ENCODE data around the gene BCAP29. TPM values are rescaled to one million over a fixed set of nuclear protein-coding genes. Genes with fewer than 3 reads are reported as not detected.
A peak's percentile ranks its signal among the peaks of the same experiment; 100 is the strongest.
"Not testable (repeated sequence)": the region's sequence is repeated elsewhere in the genome, so short reads cannot be mapped to it uniquely, and the experiment has no call there.

Gene BCAP29
- polyA plus RNA-seq, 5 donors: 40.0 to 64.9 (median 52.9) TPM

GRCh38 chr7:107615910-107616680 lies 36.0 kb downstream of the BCAP29 start:
- DNase-seq: no peak

DNA sequence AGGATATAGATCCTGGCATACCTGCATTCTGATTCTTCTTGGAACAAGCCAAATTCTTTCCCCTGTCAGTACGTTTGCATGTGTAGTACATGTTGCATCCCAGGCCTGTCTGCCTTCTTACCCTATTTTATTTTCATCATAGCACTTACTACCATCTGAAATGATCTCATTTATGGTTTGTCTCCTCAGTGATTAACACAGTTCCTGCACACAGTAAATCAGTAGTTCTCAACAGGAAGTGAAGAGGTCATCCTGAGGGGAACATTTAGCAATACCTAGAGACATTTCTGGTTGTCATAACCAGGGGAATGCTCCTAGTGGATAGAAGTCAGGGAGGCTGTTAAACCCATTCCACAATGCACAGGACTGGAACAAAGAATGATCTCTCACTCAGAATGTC lies 42.4 kb downstream of the BCAP29 start:
- no peak for DNase-seq

- no peak for DNase-seq
These were observed 42.8 kb downstream of the BCAP29 start for GRCh38 chr7:107622894-107623293.

- no peak for DNase-seq
These were observed 47.0 kb downstream of the BCAP29 start for GRCh38 chr7:107627002-107627401.

DNA sequence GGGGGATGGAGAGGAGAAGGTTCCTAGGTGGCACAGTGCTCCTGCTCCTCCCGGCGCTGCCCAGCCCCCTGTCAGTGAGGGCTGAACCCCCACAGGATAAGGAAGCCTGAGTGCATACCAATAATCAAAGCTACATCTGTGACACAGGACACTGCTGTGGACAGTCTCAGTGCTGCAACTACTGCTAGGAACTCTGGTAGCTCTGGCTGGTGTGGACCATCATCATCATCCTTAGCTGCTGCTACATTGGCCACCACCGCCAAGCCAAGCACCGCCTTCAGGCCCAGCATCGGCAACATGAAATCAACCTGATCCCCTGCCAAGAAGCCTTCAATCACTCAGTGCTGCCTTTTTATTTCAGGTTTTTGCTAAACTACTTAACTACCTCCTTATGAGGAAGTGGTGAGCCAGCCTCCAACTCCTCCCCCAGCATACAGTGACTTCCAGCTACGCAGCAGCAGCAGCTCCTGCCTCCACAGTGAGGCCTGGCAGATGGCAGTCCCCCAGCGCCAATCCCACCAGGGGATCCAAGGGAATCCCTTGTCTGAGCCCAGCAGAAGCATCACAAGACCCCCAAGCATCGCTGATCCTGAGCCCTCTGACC lies 48.5 kb downstream of the BCAP29 start:
- no peak for DNase-seq

DNA sequence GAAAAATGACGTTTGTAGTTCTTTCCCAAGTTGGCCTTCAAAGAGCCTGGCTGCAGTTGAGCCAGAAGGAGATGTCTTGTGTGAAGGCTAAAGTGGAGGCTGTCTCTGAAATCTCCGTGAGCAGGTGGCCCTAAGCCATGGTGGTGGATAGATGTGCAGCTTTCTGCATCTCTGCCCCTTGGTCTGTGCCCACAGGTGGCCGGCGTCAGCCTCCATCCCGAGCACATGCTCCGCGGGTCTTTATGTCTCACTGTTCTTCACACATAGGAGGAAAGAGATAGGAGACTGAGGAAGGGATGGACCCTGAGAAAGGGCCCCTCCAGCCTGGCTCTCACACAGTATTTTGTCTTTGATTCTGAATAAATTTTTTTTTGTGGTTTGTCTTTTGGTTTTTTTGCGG lies 50.3 kb downstream of the BCAP29 start:
- no peak for DNase-seq

DNA sequence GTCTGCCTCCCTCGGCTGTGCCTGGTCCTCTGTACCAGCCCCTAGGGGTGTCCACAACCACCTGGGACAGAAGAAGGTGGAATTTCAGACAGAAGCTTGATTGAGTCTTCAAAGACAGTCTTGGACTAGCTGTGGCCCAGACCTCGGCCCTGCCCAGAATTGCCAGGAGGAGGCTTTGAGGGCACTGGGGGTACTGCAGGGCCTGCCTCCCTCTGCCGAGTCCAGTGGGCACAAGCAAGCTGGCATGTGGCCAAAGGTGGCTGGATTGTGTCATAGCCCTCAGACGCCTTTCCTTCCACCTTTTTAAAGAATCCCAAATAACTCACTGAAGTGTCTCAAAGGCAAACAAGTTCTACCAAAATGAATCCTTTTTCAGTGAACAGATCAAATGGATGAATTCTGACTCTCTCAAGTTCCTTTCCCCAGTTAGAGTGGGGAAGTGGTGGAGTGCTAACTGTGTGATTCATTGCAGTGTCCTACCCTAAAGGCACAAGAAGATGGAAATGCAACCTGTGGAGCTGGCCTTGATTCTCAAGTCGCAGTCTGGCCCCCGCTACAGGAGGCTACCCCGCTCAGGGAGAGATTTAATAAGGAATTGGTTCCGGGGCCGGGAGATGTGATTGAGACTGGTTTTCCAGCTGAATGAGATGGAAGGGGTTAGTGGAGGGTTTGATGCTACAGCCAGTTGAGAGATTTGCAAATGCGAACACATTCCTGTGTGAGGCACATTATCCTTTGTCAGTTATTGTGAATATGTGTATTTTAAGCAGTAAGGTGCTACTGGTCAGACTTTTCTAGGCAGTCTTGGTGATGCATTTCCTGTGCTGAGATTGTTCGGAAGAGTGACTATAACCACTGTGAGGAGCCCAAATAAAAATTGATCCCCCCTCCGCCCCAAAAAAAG lies 51.8 kb downstream of the BCAP29 start:
- no peak for DNase-seq

DNA sequence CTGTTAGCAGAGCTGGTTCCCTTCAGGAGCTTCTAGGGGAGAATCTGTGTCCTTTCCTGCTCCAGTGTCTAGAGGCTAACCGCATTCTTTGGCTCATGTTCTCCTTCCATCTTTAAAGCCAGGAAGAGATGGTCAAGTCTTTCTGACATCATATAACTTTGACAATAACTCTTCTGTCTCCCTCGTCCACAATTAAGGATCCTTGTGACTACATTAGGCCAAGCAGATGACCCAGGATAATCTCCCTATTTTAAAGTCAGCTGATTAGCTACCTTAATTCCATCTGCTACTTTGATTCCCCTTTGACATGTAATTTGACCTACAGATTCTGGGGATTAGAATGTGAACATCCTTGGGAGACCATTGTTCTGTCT lies 52.4 kb downstream of the BCAP29 start:
- no peak for DNase-seq

DNA sequence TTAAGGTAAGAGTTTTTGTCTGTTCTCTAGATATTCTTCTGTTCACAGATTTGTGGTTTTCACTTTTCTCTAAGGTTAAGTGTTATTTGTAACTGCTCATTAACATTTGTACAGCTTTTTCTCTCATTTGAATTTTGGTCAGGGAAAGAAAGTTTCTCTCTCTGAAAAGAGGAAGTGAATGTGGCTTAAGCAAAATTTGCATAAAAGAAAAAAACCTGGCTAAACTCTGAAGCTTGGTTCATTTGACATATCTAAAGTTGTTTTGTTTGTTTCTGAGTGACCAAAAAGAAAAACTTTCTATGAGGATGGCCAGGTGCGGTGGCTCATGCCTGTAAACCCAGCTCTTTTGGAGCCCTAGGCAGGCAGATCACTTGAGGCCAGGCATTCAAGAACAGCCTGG lies 58.5 kb downstream of the BCAP29 start:
- DNase-seq: no peak

GRCh38 chr7:107639070-107639469 lies 59.0 kb downstream of the BCAP29 start:
- not testable (repeated sequence) for DNase-seq

DNA sequence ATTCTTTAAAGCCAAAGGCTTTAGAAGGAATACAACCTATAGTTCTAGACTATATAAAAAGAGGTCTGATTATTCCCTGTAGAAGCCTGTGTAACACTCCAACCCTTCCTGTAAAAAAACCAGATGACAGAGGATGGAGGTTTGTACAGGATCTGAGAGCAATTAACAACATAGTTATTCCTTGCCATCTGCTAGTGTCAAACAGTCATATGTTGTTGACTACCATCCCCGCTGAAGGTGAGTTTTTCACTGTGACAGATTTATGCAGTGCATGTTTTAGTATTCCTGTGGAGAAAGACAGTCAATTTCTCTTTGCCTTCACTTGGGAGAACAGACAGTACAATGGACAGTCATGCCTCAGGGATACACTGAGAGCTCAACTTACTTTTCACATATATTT lies 61.6 kb downstream of the BCAP29 start:
- no peak for DNase-seq

- DNase-seq: no peak
These were observed 62.5 kb downstream of the BCAP29 start for GRCh38 chr7:107642501-107642900.

DNA sequence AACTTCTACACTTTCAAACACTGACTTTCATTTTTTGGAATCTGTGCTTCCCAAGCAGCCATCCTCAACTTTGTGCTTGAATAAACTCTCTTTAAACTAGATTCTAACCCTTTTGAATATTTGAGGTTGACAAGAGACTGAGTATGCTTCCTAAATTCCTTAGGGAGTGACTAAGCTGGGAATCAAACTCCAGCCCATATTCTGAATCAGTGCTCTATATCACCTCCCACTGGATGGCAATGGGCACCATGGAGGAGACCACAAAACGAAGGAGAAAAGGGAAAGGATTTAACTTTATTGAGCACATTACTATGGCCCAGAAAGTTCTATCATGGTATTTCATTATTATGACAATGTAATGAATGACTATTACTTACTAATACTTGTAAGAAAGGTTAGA lies 63.4 kb downstream of the BCAP29 start:
- no peak for DNase-seq

DNA sequence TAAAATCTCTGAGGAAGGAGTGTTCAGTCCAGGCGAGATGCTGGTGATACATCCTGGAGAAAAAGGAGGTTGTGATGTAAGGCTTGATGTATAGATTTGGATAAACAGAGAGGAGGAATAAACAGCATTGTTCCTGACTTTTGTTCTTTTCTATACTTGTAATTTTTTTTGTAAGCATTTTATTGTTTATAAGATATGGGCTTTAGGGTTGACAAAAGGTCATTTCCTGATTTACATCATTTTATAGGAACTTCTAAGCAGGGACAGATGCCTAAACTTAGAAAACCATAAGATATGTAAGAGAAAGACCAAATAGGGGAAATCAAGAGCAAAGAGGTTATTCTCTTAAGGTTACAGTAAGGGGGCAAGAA lies 63.9 kb downstream of the BCAP29 start:
- DNase-seq: no peak

GRCh38 chr7:107644309-107644974 lies 64.4 kb downstream of the BCAP29 start:
- DNase-seq: peak; percentile 83

- no peak for DNase-seq
These were observed 72.6 kb downstream of the BCAP29 start for GRCh38 chr7:107652642-107653041.

DNA sequence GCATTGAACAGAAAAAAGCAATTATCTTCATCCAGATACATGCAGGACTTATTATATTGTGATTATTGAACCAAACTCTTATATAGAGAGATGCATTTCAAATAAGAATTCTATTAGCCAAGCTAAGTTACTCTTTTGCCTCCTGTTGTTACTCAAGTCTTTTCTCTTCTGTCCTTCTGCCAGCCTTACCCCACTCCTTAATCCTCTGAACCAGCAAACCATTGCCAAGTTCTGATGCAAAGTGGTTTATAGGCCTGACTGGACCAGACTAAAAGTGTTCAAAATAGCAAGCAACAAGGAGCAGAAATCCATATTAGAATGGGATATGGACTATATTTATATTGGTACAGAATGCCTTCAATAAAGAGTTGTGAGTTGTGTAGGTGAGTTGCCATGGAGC lies 78.4 kb downstream of the BCAP29 start:
- no peak for DNase-seq

DNA sequence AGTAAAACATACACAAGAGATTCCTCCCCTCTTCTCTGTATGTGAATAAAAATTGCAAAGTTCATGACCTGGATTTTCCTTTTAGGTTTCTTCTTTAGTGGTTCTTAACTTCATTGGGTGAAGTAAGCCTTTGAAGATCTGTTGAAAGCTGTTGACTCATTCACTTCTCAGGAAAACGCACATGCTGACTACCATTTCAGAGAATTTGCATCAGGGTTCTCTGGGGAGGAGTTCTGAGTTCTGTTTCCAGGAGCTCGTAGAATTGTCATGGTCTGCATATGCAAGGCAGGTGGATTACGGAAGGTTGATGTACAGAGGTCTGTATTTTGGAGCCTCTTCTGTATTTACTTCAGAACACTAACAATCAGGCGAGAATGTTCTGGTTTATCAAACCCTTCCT lies 79.6 kb downstream of the BCAP29 start:
- no peak for DNase-seq

DNA sequence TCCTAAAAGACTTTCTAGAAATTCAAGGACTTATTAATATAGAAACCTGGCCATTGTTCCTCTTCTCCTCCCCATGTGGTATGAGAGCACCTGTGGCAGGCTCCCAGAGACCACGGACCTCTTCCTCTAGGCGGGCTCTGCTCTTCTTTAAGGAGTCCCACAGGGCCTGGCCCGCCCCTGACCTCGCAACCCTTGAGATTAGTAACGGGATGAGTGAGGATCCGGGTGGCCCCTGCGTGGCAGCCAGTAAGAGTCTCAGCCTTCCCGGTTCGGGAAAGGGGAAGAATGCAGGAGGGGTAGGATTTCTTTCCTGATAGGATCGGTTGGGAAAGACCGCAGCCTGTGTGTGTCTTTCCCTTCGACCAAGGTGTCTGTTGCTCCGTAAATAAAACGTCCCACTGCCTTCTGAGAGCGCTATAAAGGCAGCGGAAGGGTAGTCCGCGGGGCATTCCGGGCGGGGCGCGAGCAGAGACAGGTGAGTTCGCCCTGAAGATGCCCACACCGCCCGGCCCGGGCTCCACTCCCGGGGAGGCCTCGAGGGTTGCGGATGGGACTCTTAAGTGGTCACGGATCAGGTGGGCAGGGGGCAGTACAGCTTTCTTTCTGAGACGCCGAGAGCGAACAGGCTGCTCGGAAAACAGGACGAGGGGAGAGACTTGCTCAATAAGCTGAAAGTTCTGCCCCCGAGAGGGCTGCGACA lies 80.5 kb downstream of the BCAP29 start, which contains the start of gene SLC26A4:
Gene SLC26A4 (plus strand): TSS at position 448 of the 700 bp plus-strand sequence. CDS start 814 bp downstream, outside the sequence.
- no peak for DNase-seq

DNA sequence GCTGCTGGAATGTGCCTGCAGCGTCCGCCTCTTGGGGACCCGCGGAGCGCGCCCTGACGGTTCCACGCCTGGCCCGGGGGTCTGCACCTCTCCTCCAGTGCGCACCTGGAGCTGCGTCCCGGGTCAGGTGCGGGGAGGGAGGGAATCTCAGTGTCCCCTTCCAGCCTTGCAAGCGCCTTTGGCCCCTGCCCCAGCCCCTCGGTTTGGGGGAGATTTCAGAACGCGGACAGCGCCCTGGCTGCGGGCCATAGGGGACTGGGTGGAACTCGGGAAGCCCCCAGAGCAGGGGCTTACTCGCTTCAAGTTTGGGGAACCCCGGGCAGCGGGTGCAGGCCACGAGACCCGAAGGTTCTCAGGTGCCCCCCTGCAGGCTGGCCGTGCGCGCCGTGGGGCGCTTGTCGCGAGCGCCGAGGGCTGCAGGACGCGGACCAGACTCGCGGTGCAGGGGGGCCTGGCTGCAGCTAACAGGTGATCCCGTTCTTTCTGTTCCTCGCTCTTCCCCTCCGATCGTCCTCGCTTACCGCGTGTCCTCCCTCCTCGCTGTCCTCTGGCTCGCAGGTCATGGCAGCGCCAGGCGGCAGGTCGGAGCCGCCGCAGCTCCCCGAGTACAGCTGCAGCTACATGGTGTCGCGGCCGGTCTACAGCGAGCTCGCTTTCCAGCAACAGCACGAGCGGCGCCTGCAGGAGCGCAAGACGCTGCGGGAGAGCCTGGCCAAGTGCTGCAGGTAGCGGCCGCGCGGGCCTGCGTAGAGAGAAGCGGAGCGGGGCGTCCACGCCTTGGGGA lies 81.2 kb downstream of the BCAP29 start:
- DNase-seq: peak; percentile 32 to 38

Data from right lung (tissue), 5 donors.